Liver (tissue), 3 donors: ENCODE data around the gene POU1F1.

Experiments
- ATF3 ChIP-seq: IDR thresholded peaks from 2 replicates; pipeline ENCODE4 v1.6.1; 2016; ENCODE audit warnings: antibody characterized with exemption
- CTCF ChIP-seq: fragments of 150-350 bp; IDR thresholded peaks from 2 replicates; pipeline ENCODE4 v1.5.1; 2017; ENCODE audit warnings: improper control_type of control experiment, low read depth, low read length; ENCODE audit not compliant: missing input control
- EGR1 ChIP-seq, 2 donors: IDR thresholded peaks; 2 replicates each; pipeline ENCODE4 v1.6.1; 2016 to 2018; ENCODE audit warnings: antibody characterized with exemption in 2 of 2, low read depth in 2 of 2
- GABPA ChIP-seq, 2 donors: IDR thresholded peaks in 1 of 2; conservative IDR thresholded peaks in 1 of 2; 2 replicates each; pipeline ENCODE4 v1.6.1; 2016; ENCODE audit warnings: antibody characterized with exemption in 2 of 2, mild to moderate bottlenecking in 1 of 2, moderate library complexity in 1 of 2
- HNF4A ChIP-seq, 2 donors: conservative IDR thresholded peaks; 2 replicates each; pipeline ENCODE4 v1.6.1; 2016; ENCODE audit warnings: antibody characterized with exemption in 2 of 2, mild to moderate bottlenecking in 2 of 2
- JUND ChIP-seq, 2 donors: IDR thresholded peaks; 2 replicates each; pipeline ENCODE4 v1.6.1; 2016; ENCODE audit warnings: antibody characterized with exemption in 2 of 2
- MAX ChIP-seq: IDR thresholded peaks from 2 replicates; pipeline ENCODE4 v1.6.1; 2016; ENCODE audit warnings: antibody characterized with exemption
- RAD21 ChIP-seq, 2 donors: IDR thresholded peaks; 2 replicates each; pipeline ENCODE4 v1.6.1; 2016; ENCODE audit warnings: antibody characterized with exemption in 2 of 2, mild to moderate bottlenecking in 2 of 2
- REST ChIP-seq: IDR thresholded peaks from 2 replicates; pipeline ENCODE4 v1.6.1; 2016; ENCODE audit warnings: antibody characterized with exemption, mild to moderate bottlenecking
- RXRA ChIP-seq, 2 donors: IDR thresholded peaks; 2 replicates each; pipeline ENCODE4 v1.6.1; 2017 to 2018; ENCODE audit warnings: antibody characterized with exemption in 2 of 2, mild to moderate bottlenecking in 1 of 2
- ZBTB33 ChIP-seq: IDR thresholded peaks from 2 replicates; pipeline ENCODE4 v1.6.1; 2016; ENCODE audit warnings: antibody characterized with exemption
- donor health status: healthy.
- donor health status: healthy.

- no peak for TF ChIP-seq ATF3
- TF ChIP-seq CTCF, result no peak
- TF ChIP-seq MAX, result no peak
- TF ChIP-seq EGR1 (IDR thresholded peaks at IDR 0.05; ENCODE audit: low read depth in 2 of 2), result no peak
- no peak for TF ChIP-seq REST
- no peak for TF ChIP-seq RXRA (IDR thresholded peaks at IDR 0.05)
- TF ChIP-seq HNF4A (conservative IDR thresholded peaks at IDR 0.05), result no peak
- TF ChIP-seq RAD21 (IDR thresholded peaks at IDR 0.05), result no peak
- TF ChIP-seq GABPA (IDR thresholded peaks at IDR 0.05 in 1 of 2, conservative IDR thresholded peaks at IDR 0.05 in 1 of 2), result no peak
- no peak for TF ChIP-seq ZBTB33
- TF ChIP-seq JUND (IDR thresholded peaks at IDR 0.05), result no peak
Observed at GRCh38 chr3:87247430-87247773, 29.0 kb downstream of the POU1F1 start.
